SH-SY5Y (cell line): ENCODE measurements around the gene KRTAP13-2.

Experiments used
- GATA2 ChIP-seq: IDR thresholded peaks from 2 replicates; pipeline ENCODE4 v1.6.1; 2011; ENCODE audit warnings: mild to moderate bottlenecking, low read depth, low read length
- GATA3 ChIP-seq: IDR thresholded peaks from 2 replicates; pipeline ENCODE4 v1.6.1; 2011; ENCODE audit warnings: low read depth, mild to moderate bottlenecking, low read length, moderate library complexity

GRCh38 chr21:30355906-30356305 is 16.2 kb downstream of the KRTAP13-2 start:
- TF ChIP-seq GATA3 (no peak), GATA2 (no peak)
